Mesothelial cell of epicardium (in vitro differentiated cells): ENCODE results near the gene NR5A2. TPM values are rescaled to one million over a fixed set of nuclear protein-coding genes. Genes with fewer than 3 reads are reported as not detected.

Source experiments
- DNase-seq, 2 experiments: peaks; one replicate each; pipeline ENCODE4 v3.0.0; 2021; ENCODE audit warnings: low spot score in 2 of 2; ENCODE audit not compliant: unreplicated experiment in 2 of 2
- H3K27ac Mint-ChIP-seq: 2 replicates; pipeline ENCODE4 v1.8.0; 2021; ENCODE audit warnings: mixed read lengths
- H3K27me3 Mint-ChIP-seq: 2 replicates; pipeline ENCODE4 v1.8.0; 2021; ENCODE audit warnings: low read depth, mixed read lengths
- H3K36me3 Mint-ChIP-seq: 2 replicates; pipeline ENCODE4 v1.8.0; 2021; ENCODE audit warnings: mixed read lengths
- H3K4me1 Mint-ChIP-seq: 2 replicates; pipeline ENCODE4 v1.8.0; 2021; ENCODE audit warnings: mixed read lengths
- H3K4me3 Mint-ChIP-seq: 2 replicates; pipeline ENCODE4 v1.8.0; 2021; ENCODE audit warnings: mild to moderate bottlenecking, moderate library complexity, mixed read lengths
- H3K9me3 Mint-ChIP-seq: 2 replicates; pipeline ENCODE4 v1.8.0; 2021; ENCODE audit warnings: mixed read lengths
- CTCF ChIP-seq: fragments of 200-600 bp; sonication (generic); IDR thresholded peaks from one replicate; pipeline ENCODE4 v1.5.0; 2021; ENCODE audit warnings: antibody characterized with exemption; ENCODE audit not compliant: unreplicated experiment
- total RNA-seq: library from RNA; stranded (reverse); gene quantifications from 3 replicates; pipeline ENCODE4 v1.2.1, GENCODE V29; 2021

The NR5A2 gene
- total RNA-seq, 1 donor from 2014 or later: 0.38 TPM

- H3K36me3 Mint-ChIP-seq: no peaks in the 10 kb centered on the region
- no peaks in the 10 kb centered on the region for H3K4me1 Mint-ChIP-seq
- no peaks in the 10 kb centered on the region for H3K9me3 Mint-ChIP-seq
- no peaks in the 10 kb centered on the region for H3K27me3 Mint-ChIP-seq
- no peak overlapping the region for H3K27ac Mint-ChIP-seq
- no peak overlapping the region for H3K4me3 Mint-ChIP-seq
- TF ChIP-seq CTCF: no peak
- DNase-seq: no peak
These were observed 44.0 kb upstream of the NR5A2 start for GRCh38 chr1:199983531-199983930.

GRCh38 chr1:199995096-199995685, 32.3 kb upstream of the NR5A2 start:
- no peak overlapping the region for H3K27ac Mint-ChIP-seq
- H3K9me3 Mint-ChIP-seq: no peaks in the 10 kb centered on the region
- H3K27me3 Mint-ChIP-seq: peaks cover 2% of the 10 kb centered on the region
- DNase-seq: no peak
- H3K4me3 Mint-ChIP-seq: no peak overlapping the region
- no peaks in the 10 kb centered on the region for H3K36me3 Mint-ChIP-seq
- no peaks in the 10 kb centered on the region for H3K4me1 Mint-ChIP-seq
- TF ChIP-seq CTCF: no peak

- H3K27ac Mint-ChIP-seq: no peak overlapping the region
- H3K9me3 Mint-ChIP-seq: no peaks in the 10 kb centered on the region
- no peak overlapping the region for H3K4me3 Mint-ChIP-seq
- no peaks in the 10 kb centered on the region for H3K27me3 Mint-ChIP-seq
- TF ChIP-seq CTCF: no peak
- H3K36me3 Mint-ChIP-seq: no peaks in the 10 kb centered on the region
- peaks cover 5% of the 10 kb centered on the region for H3K4me1 Mint-ChIP-seq
- DNase-seq: no peak
These were observed 22.3 kb upstream of the NR5A2 start for GRCh38 chr1:200005165-200005564.

- no peak for DNase-seq
- Mint-ChIP-seq H3K4me3 (no peak overlapping the region), H3K36me3 (no peaks in the 10 kb centered on the region), H3K27me3 (no peaks in the 10 kb centered on the region), H3K4me1 (peaks cover 4% of the 10 kb centered on the region), H3K9me3 (no peaks in the 10 kb centered on the region), H3K27ac (no peak overlapping the region)
- TF ChIP-seq CTCF: no peak
These were observed 20.8 kb upstream of the NR5A2 start for GRCh38 chr1:200006711-200007110.

GRCh38 chr1:200015811-200016210, 11.7 kb upstream of the NR5A2 start:
- Mint-ChIP-seq H3K36me3 (no peaks in the 10 kb centered on the region), H3K27ac (no peak overlapping the region), H3K4me1 (no peaks in the 10 kb centered on the region), H3K4me3 (no peak overlapping the region), H3K27me3 (peaks cover 6% of the 10 kb centered on the region), H3K9me3 (no peaks in the 10 kb centered on the region)
- no peak for DNase-seq
- no peak for TF ChIP-seq CTCF
